GM23248 (cell line): ENCODE results near the gene RPP25L. TPM values are rescaled to one million over a fixed set of nuclear protein-coding genes. Genes with fewer than 3 reads are reported as not detected.
A peak's percentile ranks its signal among the peaks of the same experiment; 100 is the strongest.

Source experiments
- DNase-seq: peaks from one replicate; pipeline ENCODE4 v3.0.0-alpha.2; 2015
- H2AFZ ChIP-seq: fragments of 200-600 bp; sonication (generic); 2 replicates; pipeline ENCODE4 v1.6.1; 2016; ENCODE audit warnings: antibody characterized with exemption
- H3F3A ChIP-seq: fragments of 200-600 bp; sonication (generic); 2 replicates; pipeline ENCODE4 v1.6.1; 2016; ENCODE audit warnings: mild to moderate bottlenecking, antibody characterized with exemption, mixed run types; ENCODE audit not compliant: insufficient read depth
- H3K27ac ChIP-seq: fragments of 200-600 bp; sonication (generic); 2 replicates; pipeline ENCODE4 v1.5.1; 2016; ENCODE audit warnings: mild to moderate bottlenecking
- H3K27me3 ChIP-seq: fragments of 200-600 bp; sonication (generic); replicated peaks from 2 replicates; pipeline ENCODE4 v1.6.1; 2016; ENCODE audit warnings: mild to moderate bottlenecking; ENCODE audit not compliant: insufficient read depth
- H3K36me3 ChIP-seq: fragments of 200-600 bp; sonication (generic); 2 replicates; pipeline ENCODE4 v1.6.1; 2016; ENCODE audit warnings: low read depth, mild to moderate bottlenecking
- H3K4me1 ChIP-seq: fragments of 200-600 bp; sonication (generic); 2 replicates; pipeline ENCODE4 v1.6.1; 2016; ENCODE audit warnings: mild to moderate bottlenecking; ENCODE audit not compliant: insufficient read depth
- H3K4me2 ChIP-seq: fragments of 200-600 bp; sonication (generic); one replicate; pipeline ENCODE4 v1.6.1; 2016; ENCODE audit warnings: mild to moderate bottlenecking; ENCODE audit not compliant: unreplicated experiment
- H3K4me3 ChIP-seq: fragments of 200-600 bp; sonication (generic); 2 replicates; pipeline ENCODE4 v1.5.1; 2016; ENCODE audit warnings: mild to moderate bottlenecking
- H3K79me2 ChIP-seq: fragments of 200-600 bp; sonication (generic); 2 replicates; pipeline ENCODE4 v1.6.1; 2016; ENCODE audit warnings: mild to moderate bottlenecking; ENCODE audit not compliant: insufficient read depth
- H3K9ac ChIP-seq: fragments of 200-600 bp; sonication (generic); 2 replicates; pipeline ENCODE4 v1.6.1; 2016; ENCODE audit warnings: mild to moderate bottlenecking
- H3K9me2 ChIP-seq: fragments of 200-600 bp; sonication (generic); 2 replicates; pipeline ENCODE4 v1.6.1; 2016; ENCODE audit warnings: mixed run types, mild to moderate bottlenecking, moderate library complexity; ENCODE audit not compliant: insufficient read depth
- H3K9me3 ChIP-seq: fragments of 200-600 bp; sonication (generic); one replicate; pipeline ENCODE4 v1.6.1; 2017; ENCODE audit warnings: low read depth
- H4K20me1 ChIP-seq: fragments of 200-600 bp; sonication (generic); 2 replicates; pipeline ENCODE4 v1.6.0; 2016; ENCODE audit not compliant: insufficient read depth
- EZH2 ChIP-seq: fragments of 200-600 bp; sonication (generic); IDR thresholded peaks from 2 replicates; pipeline ENCODE4 v1.6.1; 2018; ENCODE audit warnings: antibody characterized with exemption, mild to moderate bottlenecking; ENCODE audit not compliant: insufficient read depth, poor library complexity, severe bottlenecking
- EZH2phosphoT487 ChIP-seq: fragments of 200-600 bp; sonication (generic); IDR thresholded peaks from 2 replicates; pipeline ENCODE4 v1.6.1; 2018; ENCODE audit warnings: antibody characterized with exemption, moderate library complexity, mild to moderate bottlenecking, low read depth; ENCODE audit not compliant: insufficient read depth
- WGBS, 2 experiments: methylation state at CpG; one replicate each; pipeline ENCODE4 v1.1.6; 2015 to 2017; ENCODE audit warnings: low lambda C conversion rate in 2 of 2, low coverage in 1 of 2; ENCODE audit errors: missing lambda C conversion rate in 2 of 2; 5-methylcytosine and 5-hydroxymethylcytosine counted together
- in situ Hi-C: fragments of 300-500 bp; cut with MboI; formaldehyde crosslinking; loops from 2 replicates; pipeline ENCODE4 v1.15.0; 2020
- polyA plus RNA-seq: library from polyadenylated mRNA; unstranded; fragments of >200 nt; fragmentation: Nextera tagmentation; extraction: Ambion mirVana; gene quantifications from 2 replicates; pipeline ENCODE4 v1.2.1, GENCODE V29; 2016
- total RNA-seq: library from RNA; depleted of rRNA; stranded (reverse); fragments of >200 nt; shearing (Covaris generic); gene quantifications from 2 replicates; pipeline ENCODE4 v1.2.3, GENCODE V29; 2014

The RPP25L gene
- total and polyA plus RNA-seq, 2 experiments from 2014 or later = 16.9 to 21.0 TPM

DNA sequence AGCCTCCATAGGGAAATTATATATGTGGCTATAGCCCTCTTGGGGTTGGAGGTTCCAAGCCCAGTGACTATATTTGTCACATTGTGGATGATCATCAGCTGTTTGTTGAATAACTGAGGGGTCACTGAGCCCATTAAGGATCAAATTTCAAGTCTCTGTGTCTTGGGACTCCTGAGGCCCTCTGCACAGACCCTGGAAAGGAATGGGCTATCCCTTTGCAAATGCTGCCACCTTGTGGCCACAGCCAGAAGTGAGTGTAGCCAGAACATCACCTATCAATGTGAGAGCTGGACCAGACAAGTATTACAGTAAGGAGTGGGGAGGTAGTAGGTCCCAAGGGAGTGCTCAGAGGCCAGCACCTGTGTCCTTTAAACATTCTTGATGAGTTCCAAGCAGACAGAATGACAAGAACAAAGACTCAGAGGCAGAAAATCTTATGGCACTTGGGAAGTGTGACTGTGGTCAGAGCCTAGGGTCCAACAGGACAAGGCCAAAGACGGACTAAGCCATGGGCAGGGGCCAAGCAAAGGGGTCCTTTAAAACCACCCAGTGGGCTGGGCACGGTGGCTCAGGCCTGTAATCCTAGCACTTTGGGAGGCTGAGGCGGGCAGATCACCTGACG is 8.2 kb downstream of the RPP25L start:
- peak; percentile 68 for DNase-seq
- no peaks in the 10 kb centered on the region for H3K36me3 ChIP-seq
- no peak overlapping the region for H3K4me3 ChIP-seq
- H3K79me2 ChIP-seq = no peaks in the 10 kb centered on the region
- no peaks in the 10 kb centered on the region for H3K4me1 ChIP-seq
- TF ChIP-seq EZH2phosphoT487 (no peak), EZH2 (no peak)
- no peaks in the 10 kb centered on the region for H3K9me3 ChIP-seq
- in situ Hi-C loops = loop anchor here (25.0 kb wide), 1 partner anchor 91 kb away; the partner anchor contains the start of gene ENHO
- H2AFZ ChIP-seq = no peak overlapping the region
- WGBS, 2 experiments = 23% methylated on average over 4 of the region's 4 CpGs
- no peak overlapping the region for H3K27ac ChIP-seq
- H3K9ac ChIP-seq = no peak overlapping the region
- H3K27me3 ChIP-seq = no peaks in the 10 kb centered on the region
- no peaks in the 10 kb centered on the region for H4K20me1 ChIP-seq
- no peaks in the 10 kb centered on the region for H3K9me2 ChIP-seq
- no peak overlapping the region for H3K4me2 ChIP-seq
- no peaks in the 10 kb centered on the region for H3F3A ChIP-seq

DNA sequence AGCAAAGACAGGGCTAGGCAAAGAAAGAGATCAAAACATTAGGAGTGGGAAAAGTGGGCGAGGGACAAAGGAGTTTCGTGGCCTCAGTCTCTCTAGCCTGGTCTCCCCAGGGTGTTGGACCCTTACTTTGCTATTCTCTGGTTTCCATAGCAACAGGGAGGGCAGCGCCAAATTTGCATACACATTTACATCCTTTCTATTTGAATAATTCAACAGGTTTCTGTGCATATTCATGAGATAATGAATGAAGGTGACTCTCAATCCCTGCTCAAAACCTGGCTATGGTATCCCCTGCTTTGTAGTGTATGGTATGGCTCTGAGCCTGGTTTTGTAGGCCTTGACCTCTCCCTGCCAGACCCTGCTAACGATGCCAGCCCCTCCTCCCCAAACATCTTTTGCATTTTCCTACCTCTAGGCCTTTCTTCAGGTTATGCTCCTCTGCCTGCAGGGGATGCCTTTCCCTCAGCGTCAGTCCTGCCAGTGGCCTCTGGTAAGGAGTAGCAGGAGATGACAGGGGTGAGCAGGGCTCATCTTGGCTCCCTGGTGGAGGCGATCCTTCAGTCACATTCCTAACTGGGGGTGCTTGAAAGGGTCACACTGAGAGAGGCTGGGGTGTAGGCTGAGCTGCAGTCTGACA is 9.8 kb downstream of the RPP25L start:
- Histone ChIP-seq H3F3A (no peaks in the 10 kb centered on the region), H2AFZ (no peak overlapping the region), H3K4me3 (no peak overlapping the region), H3K4me1 (no peaks in the 10 kb centered on the region), H3K4me2 (no peak overlapping the region), H3K79me2 (no peaks in the 10 kb centered on the region), H3K9me3 (no peaks in the 10 kb centered on the region), H3K36me3 (no peaks in the 10 kb centered on the region), H3K27me3 (0 out of 2 replicates have a peak, but pooled peaks cover 10% of the 10 kb centered on the region), H3K27ac (no peak overlapping the region), H3K9ac (no peak overlapping the region), H4K20me1 (no peaks in the 10 kb centered on the region), H3K9me2 (no peaks in the 10 kb centered on the region)
- 66 to 69% methylated on average over 6 of the region's 6 CpGs for WGBS, 2 experiments
- DNase-seq = no peak
- no peak for TF ChIP-seq EZH2
- TF ChIP-seq EZH2phosphoT487 = no peak
- in situ Hi-C loops = loop anchor here (25.0 kb wide), 1 partner anchor 90 kb away; the partner anchor contains the start of gene ENHO

DNA sequence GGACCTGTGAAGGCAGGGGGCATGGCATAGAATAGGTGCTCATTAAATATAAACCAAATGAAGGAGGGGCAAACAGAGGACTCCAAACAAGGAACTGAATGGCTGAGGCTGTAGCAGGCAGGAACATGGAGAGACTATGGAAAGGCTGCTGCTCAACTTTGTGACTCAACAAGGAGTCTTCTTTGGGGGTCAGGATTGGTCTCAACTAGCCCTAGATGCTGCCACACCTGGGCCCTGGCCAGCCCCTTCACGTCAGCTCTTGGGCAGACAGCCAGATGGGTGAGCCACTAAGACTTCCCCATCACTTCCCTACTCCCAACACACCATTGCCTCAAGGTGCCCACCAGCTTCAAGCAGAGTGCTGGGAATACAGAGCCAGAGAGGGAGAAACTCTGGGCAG is 11.0 kb downstream of the RPP25L start:
- no peaks in the 10 kb centered on the region for H3K79me2 ChIP-seq
- 0 to 10% methylated on average over 1 of the region's 1 CpG for WGBS, 2 experiments
- H4K20me1 ChIP-seq = no peaks in the 10 kb centered on the region
- no peaks in the 10 kb centered on the region for H3K9me3 ChIP-seq
- no peak for TF ChIP-seq EZH2phosphoT487
- TF ChIP-seq EZH2 = no peak
- H3K9ac ChIP-seq = no peak overlapping the region
- in situ Hi-C loops = loop anchor here (25.0 kb wide), 1 partner anchor 89 kb away; the partner anchor contains the start of gene ENHO
- no peaks in the 10 kb centered on the region for H3F3A ChIP-seq
- H3K9me2 ChIP-seq = no peaks in the 10 kb centered on the region
- no peak overlapping the region for H3K4me2 ChIP-seq
- H3K4me1 ChIP-seq = no peaks in the 10 kb centered on the region
- DNase-seq = no peak
- H3K27ac ChIP-seq = no peak overlapping the region
- H3K4me3 ChIP-seq = no peak overlapping the region
- H3K27me3 ChIP-seq = 0 out of 2 replicates have a peak, but pooled peaks cover 12% of the 10 kb centered on the region
- H3K36me3 ChIP-seq = no peaks in the 10 kb centered on the region
- no peak overlapping the region for H2AFZ ChIP-seq

DNA sequence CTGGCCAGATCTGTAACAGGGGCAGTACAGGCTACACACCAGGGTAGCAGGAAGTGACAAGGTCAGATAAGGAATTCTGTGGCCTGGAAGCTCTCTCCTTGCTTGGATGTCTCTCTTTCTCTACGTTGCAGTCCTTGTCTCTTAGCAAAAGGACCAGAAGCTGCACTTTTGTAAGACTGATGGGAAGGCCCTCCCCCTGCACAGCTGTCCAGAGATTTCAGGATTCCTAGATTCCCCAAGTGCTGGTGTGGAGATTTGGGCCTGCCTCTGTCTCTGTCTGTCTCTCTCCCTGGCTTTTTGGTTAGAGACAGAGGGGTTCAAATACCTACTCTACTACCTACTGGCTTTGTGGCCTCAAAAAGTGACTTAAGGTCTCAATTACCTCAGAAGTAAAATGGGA is 12.4 kb downstream of the RPP25L start:
- Histone ChIP-seq H2AFZ (no peak overlapping the region), H3K4me1 (no peaks in the 10 kb centered on the region), H3K79me2 (no peaks in the 10 kb centered on the region), H3K27me3 (peaks cover 16% of the 10 kb centered on the region; the same call in 1 of the 2 replicates), H4K20me1 (no peaks in the 10 kb centered on the region), H3F3A (no peaks in the 10 kb centered on the region), H3K4me3 (no peak overlapping the region), H3K36me3 (no peaks in the 10 kb centered on the region), H3K27ac (no peak overlapping the region), H3K9me2 (no peaks in the 10 kb centered on the region), H3K4me2 (no peak overlapping the region), H3K9me3 (no peaks in the 10 kb centered on the region), H3K9ac (no peak overlapping the region)
- 13 to 19% methylated on average over 1 of the region's 1 CpG for WGBS, 2 experiments
- in situ Hi-C loops = loop anchor here (10.0 kb wide), 1 partner anchor 195 kb away; no protein-coding TSS in a partner anchor
- TF ChIP-seq EZH2phosphoT487 (no peak), EZH2 (no peak)
- no peak for DNase-seq
